ENCODE data around the gene TOMM20L. TPM values are rescaled to one million over a fixed set of nuclear protein-coding genes. Genes with fewer than 3 reads are reported as not detected.

Gene TOMM20L
- not detected for total RNA-seq (2021; ENCODE audit: unreplicated experiment)
- not detected for polyA plus RNA-seq (2012; ENCODE audit: insufficient read length)
- Bru-seq, nascent RNA: percentile 31 among the genes with signal in this experiment
- BruChase-seq, experiment 1, labeled RNA remaining after a 2-hour chase: percentile 32 among the genes with signal in this experiment
- BruChase-seq, experiment 2, labeled RNA remaining after a 6-hour chase: percentile 27 among the genes with signal in this experiment
- long read RNA-seq: 0 reads

GRCh38 chr14:58395812-58396788 is at the start of gene TOMM20L:
TOMM20L (plus strand) TSS chr14:58395930; CDS start chr14:58395958, 28 bp downstream.
- CTCF ChIA-PET: interaction anchor here (1.0 kb wide), 1 partner anchor 37 kb away, joined by 3 read pairs; no protein-coding TSS in a partner anchor
- Histone ChIP-seq H3K27ac (ENCODE audit: low read length) (peak within 1 kb of the TSS; percentile 13; the same call in 1 of the 2 replicates), H3K4me3 (ENCODE audit: low read depth in 2 of 2, low read length in 2 of 2) (peak within 1 kb of the TSS; percentile 44), H3K27me3 (ENCODE audit: control insufficient read depth, insufficient read depth, low read length) (no peaks in the 10 kb centered on the region), H3K9me3 (ENCODE audit: control insufficient read depth, insufficient read depth, low read depth, low read length) (no peaks in the 10 kb centered on the region), H3K36me3 (ENCODE audit: control insufficient read depth, insufficient read depth, low read length) (no peaks in the 10 kb centered on the region), H3K4me1 (ENCODE audit: control insufficient read depth, insufficient read depth, low read length) (peaks cover 2% of the 10 kb centered on the region; the same call in 1 of the 2 replicates)
- POLR2A ChIA-PET: no interaction called here
- BruUV-seq (replicated peaks): no TSS peak
- in situ Hi-C loops (cut with HindIII; ENCODE audit: low pct_unique_long_range_greater_than_20kb, low sequenced_read_pairs) (no loop called here), intact Hi-C loops (cut with micrococcal nuclease; ENCODE audit: unreplicated experiment) (no loop called here)
- peak; percentile 98 for ATAC-seq
- TF ChIP-seq SIN3A (IDR thresholded peaks at IDR 0.05; ENCODE audit: borderline replicate concordance, insufficient read depth, low read depth, low read length): no peak
- peak; percentile 94 for TF ChIP-seq CTCF (IDR thresholded peaks at IDR 0.05)
- TF ChIP-seq REST (IDR thresholded peaks at IDR 0.05; ENCODE audit: insufficient read depth in 1 of 2, low read depth in 2 of 2, low read length in 1 of 2): no peak
- TF ChIP-seq POLR2AphosphoS5 (IDR thresholded peaks at IDR 0.05; ENCODE audit: low read depth, low read length): no peak
- DNase-seq (ENCODE audit: low read depth, low spot score): no peak

GRCh38 chr14:58353516-58354299 is 42.0 kb upstream of the TOMM20L start:
- no peak for ATAC-seq

More at GRCh38 chr14:58353516-58354299, 42.0 kb upstream of the TOMM20L start:
- Histone ChIP-seq H3K36me3 (ENCODE audit: control insufficient read depth, insufficient read depth, low read length) (peaks cover 5% of the 10 kb centered on the region; the same call in 1 of the 2 replicates), H3K27me3 (ENCODE audit: control insufficient read depth, insufficient read depth, low read length) (no peaks in the 10 kb centered on the region), H3K9me3 (ENCODE audit: control insufficient read depth, insufficient read depth, low read depth, low read length) (no peaks in the 10 kb centered on the region), H3K27ac (ENCODE audit: low read length) (no peak overlapping the region), H3K4me1 (ENCODE audit: control insufficient read depth, insufficient read depth, low read length) (no peaks in the 10 kb centered on the region; the same call in 1 of the 2 replicates), H3K4me3 (ENCODE audit: low read depth in 2 of 2, low read length in 2 of 2) (no peak overlapping the region)
- no peak for TF ChIP-seq POLR2AphosphoS5 (IDR thresholded peaks at IDR 0.05; ENCODE audit: low read depth, low read length)
- TF ChIP-seq REST (IDR thresholded peaks at IDR 0.05; ENCODE audit: insufficient read depth in 1 of 2, low read depth in 2 of 2, low read length in 1 of 2): no peak
- TF ChIP-seq TCF7L2 (IDR thresholded peaks at IDR 0.05; ENCODE audit: low read depth, low read length): no peak
- TF ChIP-seq SIN3A (IDR thresholded peaks at IDR 0.05; ENCODE audit: borderline replicate concordance, insufficient read depth, low read depth, low read length): no peak
- no peak for TF ChIP-seq CTCF (IDR thresholded peaks at IDR 0.05)
- no peak for DNase-seq (ENCODE audit: low read depth, low spot score)
- no TSS peak for BruUV-seq (replicated peaks)
- ChIA-PET POLR2A (no interaction called here), CTCF (no interaction called here)
- in situ Hi-C loops (cut with HindIII; ENCODE audit: low pct_unique_long_range_greater_than_20kb, low sequenced_read_pairs): no loop called here
- intact Hi-C loops (cut with micrococcal nuclease; ENCODE audit: unreplicated experiment): no loop called here
